Astrocyte (in vitro differentiated cells and primary cell): ENCODE data around the gene HELLS. TPM values are rescaled to one million over a fixed set of nuclear protein-coding genes. Genes with fewer than 3 reads are reported as not detected.
"Not testable (repeated sequence)": the region's sequence is repeated elsewhere in the genome, so short reads cannot be mapped to it uniquely, and the experiment has no call there.

Experiments
- DNase-seq: peaks from one replicate; pipeline ENCODE4 v3.0.0-alpha.2; 2010; ENCODE audit warnings: low read depth
- FAIRE-seq: peaks from 2 replicates; lab custom pipeline; 2011; peaks lifted over from hg19 to GRCh38; lab: Jason Lieb, UNC
- H2AFZ ChIP-seq: 2 replicates; pipeline ENCODE4 v1.6.0; 2012; ENCODE audit warnings: low read depth, low read length, inconsistent platforms
- H3K27ac ChIP-seq: 2 replicates; pipeline ENCODE4 v1.5.1; 2011; ENCODE audit warnings: low read depth, low read length, inconsistent platforms
- H3K27me3 ChIP-seq: 2 replicates; pipeline ENCODE4 v1.6.0; 2011; ENCODE audit warnings: low read length, inconsistent platforms; ENCODE audit not compliant: insufficient read depth
- H3K36me3 ChIP-seq: 2 replicates; pipeline ENCODE4 v1.5.1; 2011; ENCODE audit warnings: low read length, inconsistent platforms; ENCODE audit not compliant: insufficient read depth
- H3K4me1 ChIP-seq: 2 replicates; pipeline ENCODE4 v1.5.1; 2011; ENCODE audit warnings: low read length, inconsistent platforms; ENCODE audit not compliant: insufficient read depth
- H3K4me2 ChIP-seq: 2 replicates; pipeline ENCODE4 v1.6.0; 2012; ENCODE audit warnings: low read length, inconsistent platforms
- H3K4me3 ChIP-seq: 2 replicates; pipeline ENCODE4 v1.5.1; 2011; ENCODE audit warnings: low read depth, mild to moderate bottlenecking, low read length, inconsistent platforms; ENCODE audit not compliant: insufficient read depth
- H3K79me2 ChIP-seq: 2 replicates; pipeline ENCODE4 v1.6.0; 2012; ENCODE audit warnings: mild to moderate bottlenecking, low read length, inconsistent platforms; ENCODE audit not compliant: insufficient read depth
- H3K9ac ChIP-seq: 2 replicates; pipeline ENCODE4 v1.6.0; 2012; ENCODE audit warnings: mild to moderate bottlenecking, low read length, inconsistent platforms
- H3K9me3 ChIP-seq: 2 replicates; pipeline ENCODE4 v1.5.1; 2012; ENCODE audit warnings: low read depth, mild to moderate bottlenecking, low read length, inconsistent platforms; ENCODE audit not compliant: insufficient read depth
- H4K20me1 ChIP-seq: 2 replicates; pipeline ENCODE4 v1.6.0; 2012; ENCODE audit warnings: low read length, inconsistent platforms; ENCODE audit not compliant: insufficient read depth
- H3K27ac Mint-ChIP-seq: one replicate; pipeline ENCODE4 v1.8.0; 2021; ENCODE audit warnings: mild to moderate bottlenecking, mixed read lengths; ENCODE audit not compliant: unreplicated experiment
- H3K27me3 Mint-ChIP-seq: one replicate; pipeline ENCODE4 v1.8.0; 2021; ENCODE audit warnings: low read depth, mixed read lengths; ENCODE audit not compliant: unreplicated experiment
- H3K36me3 Mint-ChIP-seq: one replicate; pipeline ENCODE4 v1.8.0; 2021; ENCODE audit warnings: low read depth, mixed read lengths; ENCODE audit not compliant: unreplicated experiment
- H3K4me1 Mint-ChIP-seq: one replicate; pipeline ENCODE4 v1.8.0; 2021; ENCODE audit warnings: low read depth, mixed read lengths; ENCODE audit not compliant: unreplicated experiment
- H3K4me3 Mint-ChIP-seq: one replicate; pipeline ENCODE4 v1.8.0; 2021; ENCODE audit warnings: mild to moderate bottlenecking, moderate library complexity, mixed read lengths; ENCODE audit not compliant: unreplicated experiment
- H3K9me3 Mint-ChIP-seq: one replicate; pipeline ENCODE4 v1.8.0; 2021; ENCODE audit warnings: mild to moderate bottlenecking, mixed read lengths; ENCODE audit not compliant: unreplicated experiment
- EZH2 ChIP-seq: IDR thresholded peaks from 2 replicates; pipeline ENCODE4 v1.6.1; 2012; ENCODE audit warnings: mild to moderate bottlenecking, low read length, inconsistent platforms; ENCODE audit not compliant: insufficient read depth
- total RNA-seq: library from RNA; stranded (reverse); gene quantifications from 2 replicates; pipeline ENCODE4 v1.2.1, GENCODE V29; 2021
- TF ChIP-seq, protein P1 (sequence below): IDR thresholded peaks from 2 replicates; pipeline ENCODE4 v1.5.1; 2011; ENCODE audit warnings: low read depth, mild to moderate bottlenecking, inconsistent platforms, low read length, moderate library complexity; ENCODE audit not compliant: insufficient read depth

The HELLS gene
- total RNA-seq, 1 donor from 2014 or later: 23.5 TPM

DNA sequence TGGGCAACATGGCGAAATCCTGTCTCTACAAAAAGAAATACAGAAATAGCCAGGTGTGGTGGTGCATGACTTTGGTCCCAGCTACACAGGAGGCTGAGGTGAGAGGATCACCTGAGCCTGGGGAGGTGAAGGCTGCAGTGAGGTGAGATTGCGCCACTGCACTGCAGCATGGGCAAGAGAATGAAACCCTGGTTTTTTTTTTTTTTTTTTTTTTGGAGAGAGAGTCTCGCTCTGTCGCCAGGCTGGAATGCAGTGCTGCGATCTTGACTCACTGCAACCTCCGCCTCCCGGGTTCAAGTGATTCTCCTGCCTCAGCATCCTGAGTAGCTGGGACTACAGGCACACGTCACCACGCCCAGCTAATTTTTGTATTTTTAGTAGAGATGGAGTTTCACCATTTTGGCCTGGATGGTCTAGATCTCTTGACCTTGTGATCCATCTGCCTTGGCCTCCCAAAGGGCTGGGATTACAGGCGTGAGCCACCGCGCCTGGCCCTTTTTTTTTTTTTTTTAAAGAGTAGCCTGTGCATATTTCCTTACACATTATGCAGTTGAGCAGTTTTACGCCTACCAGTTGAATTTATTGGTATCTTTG, 22.2 kb downstream of the HELLS start:
- not testable (repeated sequence) for H3K36me3 Mint-ChIP-seq, H3K9ac ChIP-seq, H3K4me1 ChIP-seq, H3K4me3 Mint-ChIP-seq, H3K4me3 ChIP-seq, H3K27ac Mint-ChIP-seq, H3K4me2 ChIP-seq, H3K27me3 Mint-ChIP-seq, DNase-seq, H3K9me3 Mint-ChIP-seq, H2AFZ ChIP-seq, H3K27ac ChIP-seq, H4K20me1 ChIP-seq, H3K36me3 ChIP-seq, H3K9me3 ChIP-seq, H3K4me1 Mint-ChIP-seq, H3K79me2 ChIP-seq, H3K27me3 ChIP-seq, FAIRE-seq

DNA sequence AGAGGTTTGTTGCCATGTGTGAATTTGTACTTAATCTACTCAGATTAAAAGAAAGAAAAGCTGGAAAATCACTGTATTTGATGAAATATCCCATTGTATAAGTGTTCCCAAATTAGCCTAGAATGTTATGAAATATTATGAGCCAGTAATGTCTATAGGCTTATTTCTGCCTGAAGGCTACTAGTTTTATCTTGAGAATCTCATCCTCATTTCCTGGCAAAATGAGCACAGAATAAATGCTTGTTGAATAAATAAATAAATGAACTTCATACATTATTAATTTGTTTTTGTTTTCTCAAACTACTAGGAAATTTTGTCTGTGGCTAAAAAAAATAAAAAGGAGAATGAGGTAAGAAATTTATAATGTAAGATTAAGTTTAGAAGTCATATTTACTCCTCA, 25.5 kb downstream of the HELLS start:
- Mint-ChIP-seq H3K27me3 (no peaks in the 10 kb centered on the region), H3K9me3 (no peaks in the 10 kb centered on the region), H3K4me1 (no peaks in the 10 kb centered on the region), H3K36me3 (no peaks in the 10 kb centered on the region), H3K4me3 (no peak overlapping the region), H3K27ac (no peak overlapping the region)
- H3K27me3 ChIP-seq: no peaks in the 10 kb centered on the region
- H3K36me3 ChIP-seq: peaks cover 5% of the 10 kb centered on the region
- H3K4me1 ChIP-seq: no peaks in the 10 kb centered on the region
- no peak overlapping the region for H2AFZ ChIP-seq
- H4K20me1 ChIP-seq: no peaks in the 10 kb centered on the region
- no peaks in the 10 kb centered on the region for H3K9me3 ChIP-seq
- H3K79me2 ChIP-seq: no peaks in the 10 kb centered on the region
- H3K27ac ChIP-seq: no peak overlapping the region
- TF ChIP-seq, protein P1, sequence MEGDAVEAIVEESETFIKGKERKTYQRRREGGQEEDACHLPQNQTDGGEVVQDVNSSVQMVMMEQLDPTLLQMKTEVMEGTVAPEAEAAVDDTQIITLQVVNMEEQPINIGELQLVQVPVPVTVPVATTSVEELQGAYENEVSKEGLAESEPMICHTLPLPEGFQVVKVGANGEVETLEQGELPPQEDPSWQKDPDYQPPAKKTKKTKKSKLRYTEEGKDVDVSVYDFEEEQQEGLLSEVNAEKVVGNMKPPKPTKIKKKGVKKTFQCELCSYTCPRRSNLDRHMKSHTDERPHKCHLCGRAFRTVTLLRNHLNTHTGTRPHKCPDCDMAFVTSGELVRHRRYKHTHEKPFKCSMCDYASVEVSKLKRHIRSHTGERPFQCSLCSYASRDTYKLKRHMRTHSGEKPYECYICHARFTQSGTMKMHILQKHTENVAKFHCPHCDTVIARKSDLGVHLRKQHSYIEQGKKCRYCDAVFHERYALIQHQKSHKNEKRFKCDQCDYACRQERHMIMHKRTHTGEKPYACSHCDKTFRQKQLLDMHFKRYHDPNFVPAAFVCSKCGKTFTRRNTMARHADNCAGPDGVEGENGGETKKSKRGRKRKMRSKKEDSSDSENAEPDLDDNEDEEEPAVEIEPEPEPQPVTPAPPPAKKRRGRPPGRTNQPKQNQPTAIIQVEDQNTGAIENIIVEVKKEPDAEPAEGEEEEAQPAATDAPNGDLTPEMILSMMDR: no peak
- TF ChIP-seq EZH2: no peak
- FAIRE-seq: no peak
- no peak overlapping the region for H3K4me2 ChIP-seq
- DNase-seq: no peak
- H3K4me3 ChIP-seq: no peak overlapping the region
- H3K9ac ChIP-seq: no peak overlapping the region

DNA sequence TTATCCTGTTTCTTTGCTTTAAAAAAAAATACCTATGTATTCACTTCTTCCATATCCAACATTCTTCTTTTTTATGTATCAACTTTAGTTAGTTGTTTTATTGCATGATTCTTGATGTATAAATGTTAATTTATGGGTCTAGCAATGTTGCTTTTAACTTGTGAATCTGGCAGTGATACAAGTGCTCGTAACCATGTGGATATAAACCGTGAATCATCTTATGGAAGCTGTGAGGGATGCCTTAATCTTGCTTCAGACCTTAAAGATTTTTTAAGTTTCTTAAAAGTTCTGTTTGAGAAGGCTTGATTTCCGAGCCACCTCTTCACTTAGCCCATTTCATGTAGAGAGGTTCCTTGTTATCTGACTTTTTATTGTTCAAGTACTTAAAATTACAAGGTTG, 25.9 kb downstream of the HELLS start:
- H2AFZ ChIP-seq: no peak overlapping the region
- no peaks in the 10 kb centered on the region for H3K27me3 ChIP-seq

More for the DNA sequence above, 25.9 kb downstream of the HELLS start:
- Mint-ChIP-seq H3K27me3 (no peaks in the 10 kb centered on the region), H3K4me3 (no peak overlapping the region), H3K27ac (no peak overlapping the region), H3K9me3 (no peaks in the 10 kb centered on the region), H3K36me3 (no peaks in the 10 kb centered on the region), H3K4me1 (no peaks in the 10 kb centered on the region)
- Histone ChIP-seq H3K9me3 (no peaks in the 10 kb centered on the region), H3K9ac (no peak overlapping the region), H4K20me1 (no peaks in the 10 kb centered on the region), H3K4me1 (no peaks in the 10 kb centered on the region), H3K4me3 (no peak overlapping the region), H3K4me2 (no peak overlapping the region), H3K79me2 (no peaks in the 10 kb centered on the region), H3K27ac (no peak overlapping the region), H3K36me3 (peaks cover 7% of the 10 kb centered on the region)
- DNase-seq (no peak), FAIRE-seq (no peak)
- TF ChIP-seq, protein P1: no peak
- no peak for TF ChIP-seq EZH2
